DLD1 (cell line): ENCODE data around the gene RBM39.
"Not testable (repeated sequence)": the region's sequence is repeated elsewhere in the genome, so short reads cannot be mapped to it uniquely, and the experiment has no call there.

Experiments used
- in situ Hi-C: cut with HindIII; loops from 2 replicates; pipeline ENCODE4 v1.10.0; 2017; ENCODE audit warnings: low sequenced_read_pairs

The RBM39 gene

DNA sequence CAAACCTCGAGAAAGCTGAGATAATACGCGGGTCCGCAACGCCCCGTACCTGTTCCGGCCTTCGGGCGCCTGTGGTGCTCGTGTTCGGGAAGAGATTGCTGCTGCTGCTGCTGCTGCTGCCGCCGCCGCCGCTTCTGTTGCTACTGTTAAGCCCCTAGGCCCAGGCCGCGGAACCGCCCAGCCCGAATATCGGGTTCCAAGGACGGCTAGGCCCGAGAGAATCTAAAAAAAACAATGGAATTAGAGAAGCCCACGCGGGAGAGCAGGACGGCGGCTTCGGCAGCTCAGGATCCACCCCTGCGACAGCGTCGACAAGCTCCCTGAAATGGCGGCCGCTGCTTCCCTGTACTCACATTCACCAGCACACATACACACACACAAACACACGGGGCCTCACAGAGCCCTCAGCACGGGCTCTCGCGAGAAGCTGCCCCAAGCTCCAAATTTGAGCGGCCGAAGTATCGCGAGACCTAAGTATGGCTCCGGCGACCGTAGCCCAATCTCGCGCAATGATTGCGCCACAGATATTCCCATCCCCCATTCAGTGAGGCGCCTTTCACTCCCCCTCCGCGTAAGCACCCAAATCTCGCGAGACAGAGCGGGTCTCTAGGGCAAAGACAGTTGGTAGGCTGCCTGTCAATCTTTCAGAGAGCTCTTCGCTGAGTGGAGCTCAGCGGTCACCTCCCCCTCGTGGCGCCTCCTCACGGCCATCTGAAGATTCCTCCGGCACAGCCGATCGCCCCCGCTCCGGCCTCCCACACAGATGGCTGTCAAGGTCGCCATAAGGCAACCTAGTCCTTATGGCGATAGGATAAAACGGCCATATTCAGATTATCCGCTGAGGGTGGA lies at the start of gene RBM39:
Gene RBM39 (minus strand): TSS at position 369 of the 849 bp plus-strand sequence. CDS start 1,386 bp downstream, outside the sequence.
- in situ Hi-C loops = no loop called here

DNA sequence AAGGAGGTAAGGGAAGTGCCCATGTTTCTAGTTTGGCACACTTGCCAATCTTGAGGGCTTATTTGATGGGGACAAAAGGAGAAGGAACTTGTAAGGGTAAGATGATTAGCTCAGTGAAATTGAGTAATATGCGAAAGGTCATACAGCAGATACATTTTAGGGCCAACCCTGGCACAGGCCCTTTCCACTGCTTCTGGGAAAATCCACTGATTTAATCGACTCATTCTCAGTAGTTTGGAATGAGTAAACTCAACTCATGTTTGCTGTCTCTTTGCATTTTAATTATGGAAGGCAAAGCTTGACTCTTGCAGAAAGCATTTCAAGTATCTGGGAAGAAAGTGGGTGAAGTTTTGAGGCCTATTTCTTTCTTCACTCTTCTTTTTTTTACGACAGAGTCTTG lies 49.8 kb upstream of the RBM39 start:
- in situ Hi-C loops = no loop called here

DNA sequence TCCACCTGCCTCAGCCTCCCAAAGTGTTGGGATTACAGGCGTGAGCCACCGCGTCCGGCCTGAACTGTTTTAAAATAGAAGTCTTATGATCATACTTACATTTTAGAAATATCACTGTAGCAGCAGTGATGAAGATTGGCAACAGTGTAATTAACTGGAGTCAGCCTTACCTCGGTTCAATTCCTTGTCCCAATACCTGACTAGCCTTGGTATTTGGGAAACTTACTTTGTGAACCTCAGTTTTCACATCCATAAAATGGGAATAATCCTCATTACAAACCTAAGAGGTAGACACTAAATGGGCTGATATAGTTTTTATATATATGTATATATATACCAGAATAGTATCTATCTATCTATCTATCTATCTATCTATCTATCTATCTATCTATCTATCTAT lies 49.0 kb upstream of the RBM39 start:
- in situ Hi-C loops = no loop called here

- in situ Hi-C loops = no loop called here
Observed at GRCh38 chr20:35788796-35789195, 46.7 kb upstream of the RBM39 start.

DNA sequence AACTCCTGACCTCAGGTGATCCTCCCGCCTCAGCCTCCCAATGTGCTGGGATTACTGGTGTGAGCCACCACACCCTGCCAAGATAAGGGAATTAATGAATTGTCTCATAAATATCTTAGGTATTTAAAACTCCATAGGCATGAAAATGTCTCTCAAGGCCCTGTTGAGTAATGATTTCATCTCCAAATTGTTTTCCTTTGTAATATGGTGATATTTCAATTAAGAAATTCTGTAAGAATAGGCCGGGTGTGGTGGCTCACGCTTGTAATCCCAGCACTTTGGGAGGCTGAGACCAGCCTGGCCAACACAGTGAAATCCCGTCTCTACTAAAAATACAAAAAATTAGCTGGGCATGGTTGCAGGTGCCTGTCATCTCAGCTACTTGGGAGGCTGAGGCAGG lies 43.5 kb upstream of the RBM39 start:
- in situ Hi-C loops = not testable (repeated sequence)

GRCh38 chr20:35783811-35784210 lies 41.8 kb upstream of the RBM39 start:
- in situ Hi-C loops = not testable (repeated sequence)

DNA sequence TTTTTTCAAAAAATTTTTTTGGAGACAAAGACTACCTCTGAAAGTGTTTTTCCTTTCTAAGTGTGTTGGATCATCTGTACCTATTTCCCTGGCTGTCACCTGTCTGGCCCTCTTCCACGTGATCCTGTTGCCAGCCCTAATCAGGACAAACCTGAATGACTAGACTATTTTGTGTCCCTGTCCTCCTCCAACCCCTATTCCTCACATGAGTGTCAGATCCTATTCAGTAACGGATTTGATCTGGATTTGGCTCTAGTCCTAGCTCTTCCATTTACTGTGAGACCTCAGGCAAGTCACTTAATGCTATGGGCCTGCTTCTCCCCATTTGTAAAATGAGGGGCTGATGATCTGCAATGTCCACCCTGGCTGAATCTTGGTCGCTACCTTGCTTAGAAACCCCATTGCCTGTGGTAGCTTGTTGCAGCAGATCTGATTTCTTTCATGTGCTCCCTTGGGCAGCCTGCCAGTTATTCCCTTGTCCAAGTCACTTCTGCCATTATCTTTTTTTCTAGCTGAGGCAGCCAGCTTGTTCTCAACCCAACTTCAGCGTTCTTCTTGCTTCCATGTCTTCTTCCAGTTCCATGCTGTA lies 34.5 kb upstream of the RBM39 start:
- in situ Hi-C loops = loop anchor here (10.0 kb wide), 1 partner anchor 58 kb away; no protein-coding TSS in a partner anchor

DNA sequence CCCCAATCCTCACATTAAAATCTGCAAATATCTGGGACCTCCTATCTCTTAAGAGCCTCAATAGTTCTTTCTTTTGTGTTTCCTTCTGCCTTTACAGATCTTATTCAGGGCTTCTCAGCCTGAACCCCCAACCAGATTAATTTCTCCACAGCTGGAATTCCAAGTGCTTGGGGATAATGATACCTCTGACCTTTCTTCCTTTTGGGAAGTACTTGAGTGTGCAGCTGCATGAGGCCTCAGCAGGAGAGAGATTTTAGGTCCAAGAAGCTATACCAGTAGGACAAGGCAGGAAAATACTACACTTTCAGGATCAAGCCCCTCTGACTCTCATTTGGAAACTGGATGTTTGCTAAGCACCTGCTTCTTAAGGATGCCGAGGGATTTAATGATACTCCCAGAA lies 32.3 kb upstream of the RBM39 start:
- in situ Hi-C loops = loop anchor here (10.0 kb wide), 1 partner anchor 60 kb away; no protein-coding TSS in a partner anchor

GRCh38 chr20:35773154-35773751 lies 31.2 kb upstream of the RBM39 start:
- in situ Hi-C loops = loop anchor here (10.0 kb wide), 1 partner anchor 62 kb away; no protein-coding TSS in a partner anchor

GRCh38 chr20:35772563-35773058 lies 30.6 kb upstream of the RBM39 start:
- in situ Hi-C loops = loop anchor here (10.0 kb wide), 1 partner anchor 62 kb away; no protein-coding TSS in a partner anchor

GRCh38 chr20:35771689-35772562 lies 29.9 kb upstream of the RBM39 start, which contains the start of gene PHF20:
Gene PHF20 (plus strand): TSS chr20:35772015. CDS start chr20:35801523, 29,508 bp downstream.
- in situ Hi-C loops = loop anchor here (10.0 kb wide), 1 partner anchor 63 kb away; no protein-coding TSS in a partner anchor

DNA sequence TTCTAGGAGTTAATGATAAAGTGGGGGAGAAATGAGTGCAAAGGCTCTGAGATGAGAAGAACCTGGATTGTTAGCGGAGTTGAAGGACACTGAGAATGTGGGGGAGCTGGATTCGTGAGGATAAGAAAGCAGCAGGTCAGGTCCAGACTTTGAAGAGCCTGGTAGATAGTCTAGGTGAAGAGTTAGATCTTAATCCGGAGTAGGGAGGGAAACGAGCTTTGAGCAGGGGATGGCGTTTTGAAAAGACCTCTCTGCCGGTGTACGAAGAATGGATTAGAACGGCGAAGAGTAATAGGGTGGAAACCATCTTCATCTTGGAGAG lies 29.3 kb upstream of the RBM39 start:
- in situ Hi-C loops = loop anchor here (10.0 kb wide), 1 partner anchor 63 kb away; no protein-coding TSS in a partner anchor

DNA sequence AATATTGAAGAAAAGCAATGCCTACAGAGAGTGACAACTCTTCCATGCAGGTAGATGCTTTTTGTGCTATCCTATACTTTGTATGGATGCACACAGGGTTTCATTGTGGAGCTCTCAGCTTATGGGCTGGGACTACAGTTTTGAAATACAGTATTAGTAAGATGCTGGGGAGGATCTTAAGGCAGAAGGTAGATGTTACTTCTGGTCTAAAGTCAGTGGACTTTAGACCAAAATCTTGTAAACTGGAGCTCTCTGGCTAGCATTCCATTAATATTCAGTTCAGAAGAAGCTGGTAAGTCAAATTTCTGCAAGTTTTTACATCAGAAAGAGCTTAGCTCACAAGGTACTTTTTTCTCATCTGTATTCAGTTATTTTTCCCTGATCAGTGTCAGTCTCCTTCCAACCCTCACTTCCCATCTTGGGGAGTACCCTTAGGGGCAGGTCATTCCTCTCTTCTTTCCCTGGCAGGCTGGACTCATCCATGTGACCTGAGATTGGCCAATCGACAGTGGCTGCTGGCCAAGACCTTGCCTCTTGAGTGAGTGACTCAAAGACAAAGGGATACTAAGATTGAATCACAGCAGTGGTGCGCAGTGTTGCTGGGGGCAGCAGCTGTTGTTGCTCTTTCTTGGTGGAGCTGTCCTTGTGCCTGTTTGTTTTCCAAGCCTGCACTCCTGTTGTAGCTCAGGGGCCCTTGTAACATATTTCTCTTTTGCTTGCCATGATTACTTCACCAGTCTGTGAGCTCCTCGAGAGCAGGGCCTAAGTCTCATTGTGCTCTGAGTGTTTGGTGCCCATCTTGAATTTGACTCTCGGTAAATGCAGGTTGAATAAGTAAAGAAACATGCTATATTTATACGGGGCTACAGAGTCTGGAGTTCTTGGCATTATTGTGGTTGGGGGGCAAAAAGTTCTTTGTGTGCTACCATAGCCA lies 26.9 kb upstream of the RBM39 start:
- in situ Hi-C loops = no loop called here

GRCh38 chr20:35767683-35768481 lies 25.8 kb upstream of the RBM39 start:
- in situ Hi-C loops = no loop called here

DNA sequence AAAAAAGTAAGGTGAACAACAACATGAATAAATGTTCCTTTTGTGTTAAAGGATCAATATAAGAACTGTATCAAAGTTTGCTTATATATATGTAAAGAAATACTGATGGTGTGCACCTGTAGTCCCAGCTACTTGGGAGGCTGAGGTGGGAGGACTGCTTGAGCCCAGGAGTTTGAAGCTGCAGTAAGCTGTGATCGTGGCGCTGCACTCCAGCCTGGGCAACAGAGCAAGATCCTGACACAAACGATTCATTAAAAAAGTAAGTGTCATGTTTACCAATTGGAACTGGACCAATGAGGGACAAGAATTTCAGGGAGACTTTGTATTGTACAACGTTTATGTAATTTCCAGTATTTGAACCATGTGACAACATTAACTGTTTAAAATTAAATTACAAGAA lies 24.8 kb upstream of the RBM39 start:
- in situ Hi-C loops = no loop called here

GRCh38 chr20:35764936-35765335 lies 22.9 kb upstream of the RBM39 start:
- in situ Hi-C loops = not testable (repeated sequence)

- in situ Hi-C loops = no loop called here
Observed at GRCh38 chr20:35762461-35762860, 20.4 kb upstream of the RBM39 start.

DNA sequence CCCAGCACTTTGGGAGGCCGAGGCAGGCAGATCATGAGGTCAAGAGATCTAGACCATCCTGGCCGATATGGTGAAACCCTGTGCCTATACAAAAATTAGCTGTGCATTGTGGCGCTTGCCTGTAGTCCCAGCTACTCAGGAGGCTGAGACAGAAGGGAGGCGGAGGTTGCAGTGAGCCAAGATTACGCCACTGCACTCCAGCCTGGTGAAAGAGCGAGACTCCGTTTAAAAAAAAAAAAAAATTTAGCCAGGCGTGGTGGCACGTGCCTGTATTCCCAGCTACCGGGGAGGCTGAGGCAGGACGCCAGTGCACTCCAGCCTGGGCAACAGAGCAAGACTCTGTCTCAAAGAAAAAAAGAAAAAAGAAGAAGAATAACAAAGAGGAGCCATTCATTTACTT lies 19.5 kb upstream of the RBM39 start:
- in situ Hi-C loops = not testable (repeated sequence)
